Activated CD4-positive, alpha-beta T cell treated with anti-CD3 and anti-CD28 coated beads for 1 hour (primary cell): Measurements from ENCODE around the gene GSG1.
A peak's percentile ranks its signal among the peaks of the same experiment; 100 is the strongest.

Experiments used
- DNase-seq: peaks from one replicate; pipeline ENCODE4 v3.0.0-alpha.2; 2020

Gene GSG1

GRCh38 chr12:13117029-13117428 lies 13.6 kb upstream of the GSG1 start:
- no peak for DNase-seq

- DNase-seq: no peak
These were observed 12.8 kb upstream of the GSG1 start for GRCh38 chr12:13116259-13116658.

GRCh38 chr12:13114251-13115052 lies 11.0 kb upstream of the GSG1 start:
- DNase-seq: no peak

GRCh38 chr12:13112968-13113367 lies 9.5 kb upstream of the GSG1 start:
- no peak for DNase-seq

GRCh38 chr12:13106666-13107065 lies 3.2 kb upstream of the GSG1 start:
- no peak for DNase-seq

GRCh38 chr12:13105781-13106180 lies 2.3 kb upstream of the GSG1 start:
- no peak for DNase-seq

GRCh38 chr12:13104409-13104808 lies 942 bp upstream of the GSG1 start:
- no peak for DNase-seq

GRCh38 chr12:13102461-13103195 lies 839 bp downstream of the GSG1 start:
- no peak for DNase-seq

- DNase-seq: peak; percentile 16
These were observed 1.6 kb downstream of the GSG1 start for GRCh38 chr12:13101821-13102375.

GRCh38 chr12:13100882-13101769 lies 2.3 kb downstream of the GSG1 start:
- DNase-seq: peak; percentile 88

- DNase-seq: no peak
These were observed 2.9 kb downstream of the GSG1 start for GRCh38 chr12:13100605-13100881.

- no peak for DNase-seq
These were observed 3.4 kb downstream of the GSG1 start for GRCh38 chr12:13099844-13100604.

- DNase-seq: no peak
These were observed 4.2 kb downstream of the GSG1 start for GRCh38 chr12:13099066-13099843.

GRCh38 chr12:13097491-13098011 lies 5.9 kb downstream of the GSG1 start:
- DNase-seq: no peak

GRCh38 chr12:13095266-13095995 lies 8.0 kb downstream of the GSG1 start:
- DNase-seq: no peak

GRCh38 chr12:13094367-13094766 lies 9.1 kb downstream of the GSG1 start:
- DNase-seq: no peak

- no peak for DNase-seq
These were observed 9.6 kb downstream of the GSG1 start for GRCh38 chr12:13093848-13094220.

GRCh38 chr12:13093191-13093847 lies 10.1 kb downstream of the GSG1 start:
- DNase-seq: no peak

GRCh38 chr12:13091832-13092231 lies 11.6 kb downstream of the GSG1 start:
- DNase-seq: no peak

- DNase-seq: no peak
These were observed 13.4 kb downstream of the GSG1 start for GRCh38 chr12:13090054-13090453.
